SH-SY5Y (cell line): Measurements from ENCODE around the gene TGFBR3.

Source experiments
- GATA2 ChIP-seq: IDR thresholded peaks from 2 replicates; pipeline ENCODE4 v1.6.1; 2011; ENCODE audit warnings: mild to moderate bottlenecking, low read depth, low read length
- GATA3 ChIP-seq: IDR thresholded peaks from 2 replicates; pipeline ENCODE4 v1.6.1; 2011; ENCODE audit warnings: low read depth, mild to moderate bottlenecking, low read length, moderate library complexity

DNA sequence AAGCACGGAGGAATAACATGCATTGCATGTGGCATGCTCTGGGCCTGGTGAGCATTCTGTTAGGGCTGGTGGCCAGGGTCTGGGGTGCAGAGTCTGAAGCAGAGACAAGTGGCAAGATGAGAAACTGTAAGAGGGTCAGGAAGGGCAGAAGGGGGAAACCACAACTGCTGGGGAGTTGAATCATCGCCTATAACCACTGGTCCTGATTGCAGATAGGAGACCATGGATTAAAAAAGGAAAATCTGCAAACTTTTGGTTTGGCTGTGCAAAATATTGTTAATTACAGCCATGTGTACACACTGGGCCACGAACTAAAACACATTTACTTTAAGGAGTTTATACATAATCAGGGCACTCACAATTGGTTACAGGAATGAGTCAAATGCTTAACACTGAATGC is 76.6 kb downstream of the TGFBR3 start:
- TF ChIP-seq GATA3 (no peak), GATA2 (no peak)
